IMR-90 (cell line): ENCODE data around the gene DNAJC4. TPM values are rescaled to one million over a fixed set of nuclear protein-coding genes. Genes with fewer than 3 reads are reported as not detected.

Experiments
- ATAC-seq: fragments of 200-7000 bp; cut with Tn5 transposase; 2 replicates; pipeline ENCODE4 v1.9.1; 2020; ENCODE audit warnings: low read depth, mild to moderate bottlenecking, moderate library complexity
- BruUV-seq: library from RNA; stranded (reverse); fragments of 400-500 nt; replicated peaks from 2 replicates; lab custom pipeline; 2021; lab: Mats Ljungman, UMichigan
- CTCF ChIA-PET: fragments of 300-600 bp; formaldehyde crosslinking; extraction: SDS; loops from one replicate; lab custom pipeline; 2021; ENCODE audit warnings: antibody characterized with exemption; lab: Yijun Ruan, JAX
- POLR2A ChIA-PET: fragments of 300-600 bp; sonication (Branson Sonifier 250); formaldehyde crosslinking; loops from one replicate; lab custom pipeline; 2022; ENCODE audit warnings: antibody characterized with exemption; ENCODE audit not compliant: unreplicated experiment; lab: Charles Lee
- DNase-seq: peaks from one replicate; pipeline ENCODE4 v3.0.0; 2013
- H2AFZ ChIP-seq: replicated peaks from 2 replicates; pipeline ENCODE3; 2013; ENCODE audit warnings: low read length, mild to moderate bottlenecking; ENCODE audit not compliant: poor library complexity
- H2AK5ac ChIP-seq: 2 replicates; pipeline ENCODE4 v1.6.1; 2013; ENCODE audit warnings: low read depth, low read length, inconsistent platforms
- H2AK9ac ChIP-seq: replicated peaks from 2 replicates; pipeline ENCODE3; 2013; ENCODE audit warnings: mild to moderate bottlenecking, low read depth, low read length, moderate library complexity; ENCODE audit not compliant: poor library complexity
- H2BK120ac ChIP-seq: 2 replicates; pipeline ENCODE4 v1.6.1; 2013; ENCODE audit warnings: low read depth, low read length, inconsistent platforms
- H2BK15ac ChIP-seq: 3 replicates; pipeline ENCODE4 v1.6.1; 2013; ENCODE audit warnings: low read depth, low read length, inconsistent platforms
- H2BK20ac ChIP-seq: 2 replicates; pipeline ENCODE4 v1.6.1; 2013; ENCODE audit warnings: low read depth, mild to moderate bottlenecking, inconsistent platforms, low read length, moderate library complexity
- H2BK5ac ChIP-seq: 2 replicates; pipeline ENCODE4 v1.6.1; 2013; ENCODE audit warnings: mild to moderate bottlenecking, low read depth, low read length, inconsistent platforms; ENCODE audit not compliant: poor library complexity, severe bottlenecking
- H3K14ac ChIP-seq: replicated peaks from 2 replicates; pipeline ENCODE4 v1.6.1; 2013; ENCODE audit warnings: low read depth, low read length, inconsistent platforms
- H3K18ac ChIP-seq: 2 replicates; pipeline ENCODE4 v1.6.1; 2013; ENCODE audit warnings: low read depth, low read length, control low read depth
- H3K23ac ChIP-seq: 2 replicates; pipeline ENCODE4 v1.6.1; 2013; ENCODE audit warnings: low read depth, low read length, inconsistent platforms
- H3K27ac ChIP-seq: 2 replicates; pipeline ENCODE4 v1.5.1; 2013; ENCODE audit warnings: mild to moderate bottlenecking, control low read depth, low read length; ENCODE audit not compliant: insufficient read depth
- H3K27me3 ChIP-seq: 2 replicates; pipeline ENCODE4 v1.6.1; 2013; ENCODE audit warnings: low read length; ENCODE audit not compliant: control insufficient read depth, insufficient read depth
- H3K36me3 ChIP-seq: 2 replicates; pipeline ENCODE4 v1.6.1; 2013; ENCODE audit warnings: low read length, mixed read lengths; ENCODE audit not compliant: control insufficient read depth, insufficient read depth
- H3K4ac ChIP-seq: 2 replicates; pipeline ENCODE4 v1.6.1; 2013; ENCODE audit warnings: low read depth, low read length, inconsistent platforms
- H3K4me1 ChIP-seq: 2 replicates; pipeline ENCODE4 v1.6.1; 2013; ENCODE audit warnings: low read length, mixed read lengths; ENCODE audit not compliant: control insufficient read depth, insufficient read depth
- H3K4me2 ChIP-seq: 2 replicates; pipeline ENCODE4 v1.6.1; 2013; ENCODE audit warnings: low read depth, mild to moderate bottlenecking, control low read depth, low read length, moderate library complexity
- H3K4me3 ChIP-seq: 2 replicates; pipeline ENCODE4 v1.5.1; 2013; ENCODE audit warnings: low read depth, mild to moderate bottlenecking, control low read depth, low read length, moderate library complexity; ENCODE audit not compliant: insufficient read depth
- H3K56ac ChIP-seq: 2 replicates; pipeline ENCODE4 v1.6.1; 2013; ENCODE audit warnings: low read length, inconsistent platforms; ENCODE audit not compliant: insufficient read depth; ENCODE audit errors: extremely low read depth
- H3K79me1 ChIP-seq, 2 experiments: 2 replicates each; pipeline ENCODE4 v1.6.1; 2013; ENCODE audit warnings: low read length in 2 of 2, inconsistent platforms in 1 of 2, low read depth in 1 of 2
- H3K9ac ChIP-seq: 2 replicates; pipeline ENCODE4 v1.6.1; 2013; ENCODE audit warnings: low read depth, low read length, control low read depth
- H3K9me1 ChIP-seq: 2 replicates; pipeline ENCODE4 v1.6.1; 2013; ENCODE audit warnings: low read length, inconsistent platforms; ENCODE audit not compliant: insufficient read depth
- H3K9me3 ChIP-seq: 2 replicates; pipeline ENCODE4 v1.6.1; 2013; ENCODE audit warnings: low read length; ENCODE audit not compliant: control insufficient read depth, insufficient read depth
- H4K20me1 ChIP-seq: 2 replicates; pipeline ENCODE4 v1.6.1; 2013; ENCODE audit warnings: low read length, inconsistent platforms; ENCODE audit not compliant: insufficient read depth
- H4K5ac ChIP-seq: 2 replicates; pipeline ENCODE4 v1.6.1; 2013; ENCODE audit warnings: mild to moderate bottlenecking, low read depth, low read length, control low read depth
- H4K8ac ChIP-seq, 2 experiments: 2 replicates each; pipeline ENCODE4 v1.6.1; 2013; ENCODE audit warnings: low read depth in 2 of 2, low read length in 2 of 2, control low read depth in 1 of 2, inconsistent platforms in 1 of 2
- H4K91ac ChIP-seq: 2 replicates; pipeline ENCODE4 v1.6.1; 2013; ENCODE audit warnings: low read depth, low read length, inconsistent platforms; ENCODE audit not compliant: insufficient read depth
- USF2 ChIP-seq: fragments of 150-350 bp; IDR thresholded peaks from 2 replicates; pipeline ENCODE4 v1.6.1; 2017; ENCODE audit warnings: mild to moderate bottlenecking, antibody characterized with exemption, low read length, low read depth
- WGBS, 2 experiments: methylation state at CpG; one replicate each; pipeline versions ENCODE4 v1.1.5 to v1.1.7; 2013; ENCODE audit warnings: missing lambda C conversion rate in 2 of 2; ENCODE audit not compliant: insufficient read length in 1 of 2; ENCODE audit errors: extremely low coverage in 2 of 2; 5-methylcytosine and 5-hydroxymethylcytosine counted together
- dilution Hi-C: fragments of 300-500 bp; cut with HindIII; formaldehyde crosslinking; loops from one replicate; pipeline ENCODE4 v1.14.3; 2018; ENCODE audit warnings: low sequenced_read_pairs; ENCODE audit not compliant: unreplicated experiment
- in situ Hi-C: fragments of 300-500 bp; cut with MboI; formaldehyde crosslinking; loops from 3 replicates; pipeline ENCODE4 v1.14.3; 2019; ENCODE audit warnings: low sequenced_read_pairs, inconsistent platforms, mixed read lengths
- intact Hi-C: fragments of 100-400 bp; cut with micrococcal nuclease; formaldehyde crosslinking; loops from 2 replicates; pipeline ENCODE4 v1.10.0; 2022
- polyA plus RNA-seq, 3 experiments: library from polyadenylated mRNA; depleted of rRNA; stranded (reverse); fragments of >200 nt; gene quantifications; 2 replicates each; pipeline ENCODE4 v1.2.3, GENCODE V29; 2012; ENCODE audit warnings: low replicate concordance in 1 of 3
- total RNA-seq: library from RNA; depleted of rRNA; stranded (reverse); fragments of >200 nt; gene quantifications from 2 replicates; pipeline ENCODE4 v1.2.3, GENCODE V29; 2012

Gene DNAJC4
- total and polyA plus RNA-seq, 2 of the 4 experiments (the other 2 are of a cell fraction), result 2.2 to 22.8 TPM

- dilution Hi-C loops (no loop called here), intact Hi-C loops (no loop called here), in situ Hi-C loops (no loop called here)
- Histone ChIP-seq H4K20me1 (no peaks in the 10 kb centered on the region; the same call in 1 of the 2 replicates), H3K9me3 (no peaks in the 10 kb centered on the region), H3K4me3 (no peak overlapping the region), H2AK5ac (peak overlapping the region; percentile 13; the same call in 1 of the 2 replicates), H3K4ac (no peak overlapping the region), H4K5ac (no peak overlapping the region), H3K23ac (no peak overlapping the region), H2BK5ac (no peak overlapping the region), H2AK9ac (peak overlapping the region; percentile 90), H3K27me3 (no peaks in the 10 kb centered on the region), H3K4me2 (no peak overlapping the region), H3K9ac (no peak overlapping the region), H3K9me1 (0 out of 2 replicates have a peak, but pooled peaks cover 6% of the 10 kb centered on the region), H3K79me1 (peaks cover 5 to 34% of the 10 kb centered on the region in 2 experiments), H3K36me3 (peaks cover 21% of the 10 kb centered on the region), H3K14ac (no peak overlapping the region), H2AFZ (no peak overlapping the region), H3K18ac (no peak overlapping the region), H2BK15ac (no peak overlapping the region), H2BK120ac (no peak overlapping the region), H4K91ac (no peak overlapping the region), H3K4me1 (peaks cover 20% of the 10 kb centered on the region), H4K8ac (no peak overlapping the region), H2BK20ac (no peak overlapping the region), H3K27ac (no peak overlapping the region), H3K56ac (no peak overlapping the region)
- ChIA-PET POLR2A (interaction anchor here (1.2 kb wide), 1 partner anchor 18 kb away, joined by 3 read pairs; no protein-coding TSS in a partner anchor), CTCF (no interaction called here)
- BruUV-seq, result no TSS peak
- TF ChIP-seq USF2, result no peak
- WGBS, 2 experiments, result 94% methylated on average over 11 of the region's 27 CpGs; no CpG with 5 or more reads in 1 of the 2 experiments
- no peak for DNase-seq
- no peak for ATAC-seq
These were observed 37.0 kb downstream of the DNAJC4 start for GRCh38 chr11:64267207-64267945.
